NCI-H2227 (cell line): ENCODE data around the gene GNA12.

Source experiments
- DNase-seq: peaks from one replicate; lab custom pipeline; 2025; ENCODE audit not compliant: unreplicated experiment; lab: John Stamatoyannopoulos, UW

Gene GNA12

GRCh38 chr7:2819161-2819953 is 24.8 kb downstream of the GNA12 start:
- no peak for DNase-seq

GRCh38 chr7:2818653-2819052 is 25.5 kb downstream of the GNA12 start:
- no peak for DNase-seq

GRCh38 chr7:2818121-2818520 is 26.0 kb downstream of the GNA12 start:
- DNase-seq, result no peak

- no peak for DNase-seq
Measured at GRCh38 chr7:2817456-2817855, 26.7 kb downstream of the GNA12 start.

- no peak for DNase-seq
Measured at GRCh38 chr7:2815875-2816245, 28.2 kb downstream of the GNA12 start.

GRCh38 chr7:2814946-2815874 is 28.9 kb downstream of the GNA12 start:
- no peak for DNase-seq

- no peak for DNase-seq
Measured at GRCh38 chr7:2814186-2814945, 29.7 kb downstream of the GNA12 start.

GRCh38 chr7:2813350-2814185 is 30.5 kb downstream of the GNA12 start:
- no peak for DNase-seq

- no peak for DNase-seq
Measured at GRCh38 chr7:2812831-2813230, 31.3 kb downstream of the GNA12 start.

- no peak for DNase-seq
Measured at GRCh38 chr7:2812114-2812487, 32.0 kb downstream of the GNA12 start.

- DNase-seq, result no peak
Measured at GRCh38 chr7:2811476-2812113, 32.5 kb downstream of the GNA12 start.

GRCh38 chr7:2810682-2811415 is 33.3 kb downstream of the GNA12 start:
- DNase-seq, result no peak

GRCh38 chr7:2809903-2810625 is 34.0 kb downstream of the GNA12 start:
- DNase-seq, result no peak

- DNase-seq, result no peak
Measured at GRCh38 chr7:2808891-2809665, 35.0 kb downstream of the GNA12 start.

- DNase-seq, result no peak
Measured at GRCh38 chr7:2807845-2808772, 36.0 kb downstream of the GNA12 start.

- DNase-seq, result no peak
Measured at GRCh38 chr7:2807460-2807844, 36.7 kb downstream of the GNA12 start.

- no peak for DNase-seq
Measured at GRCh38 chr7:2806571-2806970, 37.5 kb downstream of the GNA12 start.
